Natural killer cell (primary cell): ENCODE measurements around the gene CTBP1. TPM values are rescaled to one million over a fixed set of nuclear protein-coding genes. Genes with fewer than 3 reads are reported as not detected.

Source experiments
- ATAC-seq, 3 donors: fragments of 150-1000 bp in 2 of 3; fragments of 200-7000 bp in 1 of 3; cut with Tn5 transposase; 1 replicate in 1 of 3; 2 replicates in 2 of 3; pipeline ENCODE4 v1.10.0; 2021; ENCODE audit warnings: mild to moderate bottlenecking in 2 of 3, moderate library complexity in 2 of 3
- DNase-seq, 2 donors: peaks; one replicate each; pipeline versions ENCODE4 v3.0.0 to v3.0.0-alpha.2; 2013 to 2021; ENCODE audit warnings: mixed read lengths in 1 of 2
- H3K27ac ChIP-seq: one replicate; pipeline ENCODE4 v1.5.1; 2013; ENCODE audit warnings: mild to moderate bottlenecking, low read length
- H3K27me3 ChIP-seq: one replicate; pipeline ENCODE4 v1.6.1; 2013; ENCODE audit warnings: low read length; ENCODE audit not compliant: control insufficient read depth, insufficient read depth
- H3K36me3 ChIP-seq: one replicate; pipeline ENCODE4 v1.6.1; 2013; ENCODE audit warnings: low read length; ENCODE audit not compliant: control insufficient read depth, insufficient read depth
- H3K4me1 ChIP-seq: one replicate; pipeline ENCODE4 v1.6.1; 2013; ENCODE audit warnings: low read length; ENCODE audit not compliant: control insufficient read depth, insufficient read depth
- H3K4me3 ChIP-seq: one replicate; pipeline ENCODE4 v1.5.1; 2013; ENCODE audit warnings: low read length
- H3K9me3 ChIP-seq: one replicate; pipeline ENCODE4 v1.6.1; 2013; ENCODE audit warnings: low read length; ENCODE audit not compliant: control insufficient read depth, insufficient read depth
- H3K27ac Mint-ChIP-seq, 2 donors: one replicate each; pipeline ENCODE4 v1.8.0; 2022; ENCODE audit warnings: mild to moderate bottlenecking in 2 of 2, mixed read lengths in 2 of 2, moderate library complexity in 1 of 2
- H3K27me3 Mint-ChIP-seq, 2 donors: one replicate each; pipeline ENCODE4 v1.8.0; 2022; ENCODE audit warnings: low read depth in 2 of 2, mixed read lengths in 2 of 2
- H3K36me3 Mint-ChIP-seq: one replicate; pipeline ENCODE4 v1.8.0; 2022; ENCODE audit warnings: mixed read lengths
- H3K4me1 Mint-ChIP-seq, 2 donors: one replicate each; pipeline ENCODE4 v1.8.0; 2022; ENCODE audit warnings: mixed read lengths in 2 of 2
- H3K4me3 Mint-ChIP-seq: one replicate; pipeline ENCODE4 v1.8.0; 2022; ENCODE audit warnings: mild to moderate bottlenecking, moderate library complexity, mixed read lengths
- H3K9me3 Mint-ChIP-seq, 2 donors: one replicate each; pipeline ENCODE4 v1.8.0; 2022; ENCODE audit warnings: mixed read lengths in 2 of 2
- WGBS: methylation state at CpG from one replicate; pipeline ENCODE4 v1.1.7; 2013; ENCODE audit warnings: missing lambda C conversion rate; ENCODE audit not compliant: insufficient coverage; 5-methylcytosine and 5-hydroxymethylcytosine counted together
- intact Hi-C: fragments of 100-400 bp; cut with micrococcal nuclease; formaldehyde crosslinking; loops from one replicate; pipeline ENCODE4 v1.14.2; 2022
- total RNA-seq, 4 donors: library from RNA; stranded (reverse); fragments of 120-200 nt in 1 of 4; gene quantifications; one replicate each; pipeline versions ENCODE4 v1.2.3 to v1.2.4, GENCODE V29; 2013 to 2022
- TF ChIP-seq, protein P1 (sequence below): fragments of 200-600 bp; IDR thresholded peaks from one replicate; pipeline ENCODE4 v1.8.0; 2022; ENCODE audit warnings: antibody characterized with exemption

CTBP1 gene
- total RNA-seq, 3 donors from 2014 or later (not counting 1 experiment from before 2014, with no cell fraction given): 384 to 388 (median 388) TPM

DNA sequence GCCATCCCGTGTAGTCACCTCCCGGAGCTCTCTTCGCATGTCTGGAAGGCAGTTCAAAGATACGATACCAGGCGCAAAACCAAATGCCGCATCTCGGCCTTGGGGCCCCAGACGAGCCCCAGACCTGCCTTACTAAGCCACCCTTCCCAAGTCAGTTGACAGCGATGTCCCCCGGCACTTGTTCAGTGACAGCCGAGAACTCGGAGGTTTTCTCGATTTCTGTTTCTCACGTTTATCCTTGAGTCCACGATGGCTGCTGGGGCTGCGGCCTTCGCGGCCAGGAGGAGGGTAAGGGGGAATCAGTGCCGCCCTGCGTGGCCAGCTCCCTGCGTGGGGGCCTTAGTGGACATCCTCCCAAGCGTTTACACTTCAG, 48.1 kb upstream of the CTBP1 start:
- H3K27ac ChIP-seq: no peak overlapping the region
- H3K4me3 Mint-ChIP-seq: no peak overlapping the region
- H3K4me1 Mint-ChIP-seq: peaks cover 41 to 78% of the 10 kb centered on the region in 2 donors
- 87% methylated on average over 22 of the region's 22 CpGs for WGBS
- H3K9me3 Mint-ChIP-seq: no peaks in the 10 kb centered on the region
- peaks cover 32% of the 10 kb centered on the region for H3K36me3 ChIP-seq
- no peaks in the 10 kb centered on the region for H3K36me3 Mint-ChIP-seq
- H3K27me3 ChIP-seq: no peaks in the 10 kb centered on the region
- ATAC-seq (no peak), DNase-seq (no peak)
- H3K4me3 ChIP-seq: no peak overlapping the region
- peak overlapping the region; percentile 26 to 48 for H3K27ac Mint-ChIP-seq
- H3K9me3 ChIP-seq: no peaks in the 10 kb centered on the region
- H3K4me1 ChIP-seq: peaks cover 31% of the 10 kb centered on the region
- intact Hi-C loops: no loop called here
- TF ChIP-seq, protein P1, sequence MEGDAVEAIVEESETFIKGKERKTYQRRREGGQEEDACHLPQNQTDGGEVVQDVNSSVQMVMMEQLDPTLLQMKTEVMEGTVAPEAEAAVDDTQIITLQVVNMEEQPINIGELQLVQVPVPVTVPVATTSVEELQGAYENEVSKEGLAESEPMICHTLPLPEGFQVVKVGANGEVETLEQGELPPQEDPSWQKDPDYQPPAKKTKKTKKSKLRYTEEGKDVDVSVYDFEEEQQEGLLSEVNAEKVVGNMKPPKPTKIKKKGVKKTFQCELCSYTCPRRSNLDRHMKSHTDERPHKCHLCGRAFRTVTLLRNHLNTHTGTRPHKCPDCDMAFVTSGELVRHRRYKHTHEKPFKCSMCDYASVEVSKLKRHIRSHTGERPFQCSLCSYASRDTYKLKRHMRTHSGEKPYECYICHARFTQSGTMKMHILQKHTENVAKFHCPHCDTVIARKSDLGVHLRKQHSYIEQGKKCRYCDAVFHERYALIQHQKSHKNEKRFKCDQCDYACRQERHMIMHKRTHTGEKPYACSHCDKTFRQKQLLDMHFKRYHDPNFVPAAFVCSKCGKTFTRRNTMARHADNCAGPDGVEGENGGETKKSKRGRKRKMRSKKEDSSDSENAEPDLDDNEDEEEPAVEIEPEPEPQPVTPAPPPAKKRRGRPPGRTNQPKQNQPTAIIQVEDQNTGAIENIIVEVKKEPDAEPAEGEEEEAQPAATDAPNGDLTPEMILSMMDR: no peak
- H3K27me3 Mint-ChIP-seq: no peaks in the 10 kb centered on the region

DNA sequence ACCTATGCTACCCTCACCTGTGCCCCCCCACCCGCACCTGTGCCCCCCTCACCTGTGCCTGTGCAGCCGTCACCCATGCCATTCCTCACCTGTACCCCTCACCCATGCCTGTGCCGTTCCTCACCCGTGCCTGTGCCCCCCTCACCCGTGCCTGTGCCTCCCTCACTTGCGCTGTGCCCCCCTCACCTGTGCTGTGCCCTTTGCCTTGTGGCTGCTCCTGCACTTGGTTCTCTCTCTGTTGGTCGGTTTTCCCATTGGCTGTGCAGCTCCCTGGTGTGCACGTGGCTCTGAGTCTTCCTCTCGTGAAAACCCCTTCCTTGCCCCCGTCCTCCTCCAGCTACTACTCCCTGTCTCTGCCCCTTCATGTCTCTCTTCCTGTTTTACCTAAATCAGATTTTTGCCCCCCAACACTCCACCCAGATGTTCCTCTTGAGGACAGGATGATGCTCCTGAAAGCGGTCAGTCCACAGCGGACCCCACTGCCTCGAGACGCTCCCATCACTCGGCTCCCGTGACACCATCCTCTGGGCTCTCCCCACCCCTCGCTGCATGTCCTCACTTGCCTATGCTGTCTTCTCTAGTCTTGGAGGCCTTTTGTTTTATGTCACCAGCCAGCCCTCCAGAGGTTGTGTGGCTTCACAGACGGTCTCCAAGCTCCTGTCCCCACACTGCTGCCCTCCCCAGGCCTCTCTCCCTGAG, 47.5 kb upstream of the CTBP1 start:
- TF ChIP-seq, protein P1: no peak
- 89% methylated on average over 18 of the region's 18 CpGs for WGBS
- Mint-ChIP-seq H3K36me3 (no peaks in the 10 kb centered on the region), H3K27me3 (no peaks in the 10 kb centered on the region), H3K4me1 (peaks cover 46 to 78% of the 10 kb centered on the region in 2 donors), H3K27ac (peak overlapping the region; percentile 26 to 48), H3K4me3 (no peak overlapping the region), H3K9me3 (no peaks in the 10 kb centered on the region)
- intact Hi-C loops: no loop called here
- Histone ChIP-seq H3K4me1 (peaks cover 33% of the 10 kb centered on the region), H3K4me3 (no peak overlapping the region), H3K36me3 (peaks cover 32% of the 10 kb centered on the region), H3K27ac (no peak overlapping the region), H3K9me3 (no peaks in the 10 kb centered on the region), H3K27me3 (no peaks in the 10 kb centered on the region)
- DNase-seq: no peak
- no peak for ATAC-seq

DNA sequence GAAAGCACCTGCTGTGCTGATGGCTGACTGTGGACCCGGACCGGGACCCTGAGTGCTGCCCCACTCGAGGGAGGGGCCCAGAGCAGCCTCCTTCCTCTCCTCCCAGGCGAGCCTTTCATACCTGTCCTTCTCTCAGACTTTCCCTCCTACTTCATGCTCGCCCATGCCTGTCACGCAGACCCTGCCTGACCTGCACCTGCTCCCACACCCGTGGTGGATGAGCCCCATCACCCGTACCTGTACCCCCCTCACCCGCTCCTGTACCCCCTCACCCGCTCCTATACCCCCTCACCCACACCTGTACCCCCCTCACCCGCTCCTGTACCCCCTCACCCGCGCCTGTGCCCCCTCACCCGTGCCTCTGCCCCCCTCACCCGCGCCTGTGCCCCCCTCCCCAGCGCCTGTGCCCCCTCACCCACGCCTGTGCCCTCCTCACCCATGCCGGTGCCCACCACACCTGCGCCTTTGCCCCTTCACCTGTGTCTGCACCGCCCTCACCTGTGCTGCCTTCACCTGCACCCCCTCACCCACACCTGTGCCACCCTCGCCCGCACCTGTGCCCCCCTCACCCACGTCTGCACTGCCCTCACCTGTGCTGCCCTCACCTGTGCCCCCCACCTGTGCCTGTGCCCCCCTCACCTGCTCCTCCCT, 46.6 kb upstream of the CTBP1 start:
- H3K36me3 ChIP-seq: peaks cover 27% of the 10 kb centered on the region
- intact Hi-C loops: no loop called here
- H3K27me3 ChIP-seq: no peaks in the 10 kb centered on the region
- no peak for ATAC-seq
- H3K4me1 ChIP-seq: peaks cover 39% of the 10 kb centered on the region
- DNase-seq: no peak
- H3K36me3 Mint-ChIP-seq: no peaks in the 10 kb centered on the region
- H3K27me3 Mint-ChIP-seq: no peaks in the 10 kb centered on the region
- TF ChIP-seq, protein P1: no peak
- H3K27ac ChIP-seq: no peak overlapping the region
- peaks cover 51 to 81% of the 10 kb centered on the region in 2 donors for H3K4me1 Mint-ChIP-seq
- H3K27ac Mint-ChIP-seq: peak overlapping the region in 1 of 2 donors; percentile 38
- H3K4me3 ChIP-seq: no peak overlapping the region
- WGBS: 80% methylated on average over 16 of the region's 24 CpGs
- no peaks in the 10 kb centered on the region for H3K9me3 ChIP-seq
- H3K4me3 Mint-ChIP-seq: no peak overlapping the region
- no peaks in the 10 kb centered on the region for H3K9me3 Mint-ChIP-seq
